GM21526 (cell line): Measurements from ENCODE around the gene SOX5.
A peak's percentile ranks its signal among the peaks of the same experiment; 100 is the strongest.

Experiments
- ATAC-seq: cut with Tn5 transposase; IDR thresholded peaks from one replicate; pipeline ENCODE4 v1.9.1; 2021; ENCODE audit warnings: moderate library complexity; ENCODE audit not compliant: unreplicated experiment, low FRiP score

SOX5 gene

GRCh38 chr12:23561364-23562345, 387.8 kb downstream of the SOX5 start:
- ATAC-seq, result no peak

GRCh38 chr12:23560611-23561010, 388.9 kb downstream of the SOX5 start:
- peak; percentile 85 for ATAC-seq

DNA sequence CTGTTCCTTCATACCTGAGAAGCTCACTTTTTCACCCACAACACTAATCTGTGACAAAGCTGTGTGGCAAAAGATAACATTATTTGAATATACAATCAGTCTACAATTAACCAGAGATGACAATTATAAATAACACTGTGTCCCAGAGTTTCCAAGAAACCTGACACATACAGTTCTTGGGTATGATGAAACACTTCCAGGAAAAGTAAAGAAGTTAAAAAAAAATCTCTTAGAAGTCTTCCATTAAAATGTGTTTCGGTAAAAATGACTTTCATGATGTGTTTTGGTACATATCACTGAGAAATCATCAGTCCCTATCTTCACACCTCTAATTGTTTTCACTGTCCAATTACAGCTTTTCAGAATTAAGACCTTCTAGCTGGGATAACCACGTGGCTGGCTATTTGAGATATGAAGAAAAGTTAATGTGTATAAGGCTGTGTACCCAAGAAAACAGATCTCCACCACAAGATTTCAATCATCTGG, 390.2 kb downstream of the SOX5 start:
- ATAC-seq, result no peak

GRCh38 chr12:23556661-23557060, 392.8 kb downstream of the SOX5 start:
- no peak for ATAC-seq

- ATAC-seq, result no peak
Measured at GRCh38 chr12:23555825-23556207, 393.7 kb downstream of the SOX5 start.

DNA sequence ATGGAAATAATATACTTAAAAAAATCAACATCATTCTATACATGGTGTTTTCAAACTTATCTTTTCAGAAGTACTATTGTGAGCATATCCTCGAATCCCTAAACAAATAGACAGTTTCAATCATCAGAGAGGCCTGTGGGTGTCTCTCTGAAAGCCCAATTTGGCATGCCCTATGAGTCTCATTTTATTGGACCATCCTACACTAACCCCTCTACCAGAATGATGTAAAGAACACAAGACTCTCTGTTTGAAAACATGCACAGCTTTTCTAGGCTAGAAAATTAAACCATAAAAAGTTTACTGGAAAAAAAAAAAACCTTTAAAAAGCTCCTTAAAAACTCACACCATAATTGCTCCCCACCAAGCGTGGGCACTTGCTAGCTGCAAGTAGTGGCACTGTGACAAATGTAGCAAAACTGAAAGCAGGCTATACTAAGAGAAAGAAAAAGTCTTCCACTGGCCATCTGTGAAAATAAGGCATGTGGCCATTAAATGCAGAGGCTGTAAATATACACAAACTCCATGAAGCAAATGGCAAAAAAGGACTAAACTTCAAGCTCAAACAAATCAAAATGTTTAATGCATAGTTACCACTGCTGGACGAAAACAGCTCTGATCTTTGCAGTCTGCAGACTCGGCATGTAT, 394.2 kb downstream of the SOX5 start:
- no peak for ATAC-seq

GRCh38 chr12:23552417-23552816, 397.1 kb downstream of the SOX5 start:
- ATAC-seq, result no peak

DNA sequence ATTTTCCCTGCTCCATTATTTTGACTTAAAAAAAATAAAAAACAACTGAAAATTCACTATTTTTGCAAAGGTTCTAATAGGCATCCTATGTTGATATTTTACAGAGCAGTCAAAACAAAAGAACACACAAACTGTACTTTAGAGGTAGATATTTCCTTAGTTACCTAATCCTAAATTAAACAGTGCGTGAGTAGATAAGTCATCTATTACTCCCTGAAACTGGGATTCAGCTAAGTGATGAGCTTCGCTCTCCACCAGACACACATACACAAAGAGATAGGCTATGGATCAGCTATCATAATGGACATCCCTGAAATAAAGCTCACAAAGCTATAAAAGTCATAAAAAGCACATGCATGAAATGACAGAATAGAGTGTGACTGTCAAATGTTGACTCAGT, 398.7 kb downstream of the SOX5 start:
- no peak for ATAC-seq

- ATAC-seq, result no peak
Measured at GRCh38 chr12:23548742-23549141, 400.7 kb downstream of the SOX5 start.

DNA sequence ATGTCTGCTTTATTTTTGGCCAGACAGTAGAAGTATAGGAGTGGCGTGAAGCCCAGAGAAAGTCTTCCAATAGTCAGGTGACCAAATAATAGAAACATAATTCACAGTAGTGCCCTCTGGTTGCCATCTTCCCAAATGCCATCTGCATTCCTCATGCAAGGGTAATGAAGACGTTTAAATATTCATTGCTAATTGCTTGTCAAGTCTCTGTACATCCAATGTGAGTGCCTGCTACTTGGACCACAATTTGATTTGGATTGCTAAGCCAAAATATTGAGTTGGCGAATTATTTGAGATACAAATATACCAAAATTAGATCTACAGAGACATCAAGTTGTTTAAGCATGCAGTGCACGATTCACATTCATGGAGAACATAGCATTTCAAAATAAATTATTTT, 402.7 kb downstream of the SOX5 start:
- ATAC-seq, result no peak

DNA sequence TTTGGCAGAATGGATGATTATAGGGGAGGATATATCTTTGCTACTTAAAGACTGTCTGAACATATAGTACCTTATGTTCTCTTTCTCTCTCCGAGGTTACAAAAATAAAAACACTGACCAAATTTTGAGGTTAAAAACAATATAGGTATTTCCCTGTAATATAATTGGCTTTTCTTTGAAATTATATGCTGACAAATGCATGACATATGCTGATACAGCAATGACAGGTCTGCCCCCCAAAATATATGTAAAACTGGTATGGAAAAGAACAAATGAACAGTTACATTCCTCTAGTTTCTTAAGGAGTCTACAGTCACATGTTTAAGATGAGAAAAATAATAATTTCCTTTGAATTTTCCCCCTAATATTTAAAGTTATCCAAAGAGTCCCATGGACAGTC, 405.7 kb downstream of the SOX5 start:
- no peak for ATAC-seq

GRCh38 chr12:23542187-23542586, 407.3 kb downstream of the SOX5 start:
- no peak for ATAC-seq

- ATAC-seq, result no peak
Measured at GRCh38 chr12:23540572-23540971, 408.9 kb downstream of the SOX5 start.

GRCh38 chr12:23536293-23536692, 413.2 kb downstream of the SOX5 start:
- ATAC-seq, result peak; percentile 84

DNA sequence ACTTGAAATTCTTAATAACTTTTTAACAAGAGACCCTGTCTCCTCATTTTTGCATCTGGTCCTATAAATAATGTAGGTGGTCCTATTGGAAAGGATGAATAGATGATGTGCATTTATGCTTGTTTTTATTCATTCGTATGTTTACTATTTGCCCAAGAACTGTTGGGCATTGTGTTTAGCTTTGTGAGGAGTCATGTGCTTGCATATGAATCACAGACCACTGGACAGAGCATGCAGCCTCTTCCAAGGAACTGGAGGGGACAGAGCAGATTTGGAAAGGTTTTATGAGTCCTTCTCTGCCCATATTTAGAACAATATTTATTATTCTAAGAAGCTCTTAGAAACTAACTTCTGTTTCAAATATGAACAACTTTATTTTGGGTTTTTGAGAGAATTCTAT, 414.0 kb downstream of the SOX5 start:
- no peak for ATAC-seq

GRCh38 chr12:23534196-23534595, 415.3 kb downstream of the SOX5 start:
- no peak for ATAC-seq

DNA sequence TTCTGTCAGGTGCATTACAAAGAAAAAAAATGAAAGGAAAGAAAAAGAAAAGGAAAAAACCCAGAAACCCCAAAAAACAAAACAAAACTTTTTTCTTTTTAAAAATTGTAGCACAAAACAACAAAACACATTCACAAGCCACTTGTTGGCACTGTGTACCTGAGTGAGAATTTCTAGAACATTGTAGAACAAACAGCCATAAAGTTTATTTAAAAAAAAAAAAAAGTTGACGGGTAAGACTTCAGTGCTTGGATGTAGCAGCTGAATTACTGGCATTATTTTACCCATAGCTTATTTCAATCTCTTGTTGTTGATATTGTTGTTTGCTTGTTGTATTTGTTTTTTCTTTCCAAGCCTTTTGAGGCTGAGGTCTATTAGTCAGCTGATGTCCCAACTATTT, 415.8 kb downstream of the SOX5 start:
- no peak for ATAC-seq

GRCh38 chr12:23533265-23533664, 416.2 kb downstream of the SOX5 start:
- ATAC-seq, result no peak

DNA sequence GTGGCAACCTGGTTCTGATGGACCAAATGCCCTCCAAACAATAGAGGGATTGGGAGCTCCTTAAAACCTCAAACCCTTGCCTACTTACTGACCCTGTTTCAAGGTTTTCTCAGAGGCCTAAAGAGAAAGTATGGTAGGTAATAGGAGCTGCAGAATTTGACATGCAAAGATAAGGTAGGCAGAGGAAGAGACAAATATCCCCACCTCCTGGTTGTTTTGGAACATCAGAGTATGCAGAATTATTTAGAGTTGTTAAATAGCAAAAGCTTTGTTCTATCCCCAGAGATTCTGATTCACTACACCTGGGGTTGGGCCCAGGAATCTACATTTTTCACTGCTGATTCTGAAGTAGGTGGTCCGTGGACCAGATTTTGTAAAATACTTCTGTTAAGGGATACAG, 421.2 kb downstream of the SOX5 start:
- no peak for ATAC-seq

DNA sequence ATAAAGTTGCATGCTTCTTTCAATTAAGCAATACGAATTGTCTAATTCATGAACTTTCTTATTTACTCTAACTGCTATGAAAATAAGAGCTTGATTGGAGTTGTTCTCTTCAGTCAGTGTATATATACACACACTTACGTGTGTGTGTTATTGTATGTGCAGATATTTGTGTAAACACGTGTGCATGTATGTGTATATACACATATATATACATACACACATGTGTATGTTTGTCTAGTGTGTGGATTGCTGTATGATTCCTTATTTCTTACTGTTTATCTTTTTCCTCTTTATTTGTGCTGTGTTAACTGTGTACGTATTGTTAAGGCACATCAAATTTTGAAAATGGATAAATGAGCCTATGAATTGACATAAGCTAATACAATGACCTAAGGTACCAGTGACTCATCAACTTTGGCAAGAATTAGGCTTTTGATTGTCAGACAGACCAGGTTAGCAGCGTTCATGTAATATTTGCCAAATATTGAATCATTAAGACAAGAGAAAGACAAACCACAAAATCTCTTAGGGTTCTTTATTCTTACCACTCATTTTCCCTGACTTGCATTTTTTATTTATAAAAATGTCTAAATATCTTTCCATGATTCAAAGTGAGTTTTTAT, 423.9 kb downstream of the SOX5 start:
- no peak for ATAC-seq

DNA sequence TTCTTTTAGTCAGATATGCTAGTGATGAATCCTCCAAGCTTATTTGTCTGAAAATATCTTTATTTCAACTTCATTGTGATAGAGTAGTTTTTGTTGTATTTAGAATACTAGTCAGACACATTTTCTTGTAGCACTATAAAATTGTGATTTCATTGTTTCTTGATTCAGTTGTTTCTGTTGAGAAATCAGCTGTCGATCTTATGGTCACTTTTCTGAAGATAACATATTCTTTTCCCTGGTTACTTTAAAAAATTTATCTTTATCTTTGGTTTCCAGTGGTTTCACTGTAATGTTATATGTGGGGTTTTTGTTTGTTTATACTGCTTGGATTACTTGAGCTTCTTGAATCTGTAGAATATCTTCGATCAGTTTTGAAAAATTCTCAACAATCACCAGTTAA, 426.1 kb downstream of the SOX5 start:
- no peak for ATAC-seq
